GM21528 (cell line): ENCODE measurements around the gene SPSB4.

Source experiments
- ATAC-seq: cut with Tn5 transposase; IDR thresholded peaks from one replicate; pipeline ENCODE4 v1.9.1; 2021; ENCODE audit warnings: mild to moderate bottlenecking, moderate library complexity; ENCODE audit not compliant: unreplicated experiment, low FRiP score

The SPSB4 gene

DNA sequence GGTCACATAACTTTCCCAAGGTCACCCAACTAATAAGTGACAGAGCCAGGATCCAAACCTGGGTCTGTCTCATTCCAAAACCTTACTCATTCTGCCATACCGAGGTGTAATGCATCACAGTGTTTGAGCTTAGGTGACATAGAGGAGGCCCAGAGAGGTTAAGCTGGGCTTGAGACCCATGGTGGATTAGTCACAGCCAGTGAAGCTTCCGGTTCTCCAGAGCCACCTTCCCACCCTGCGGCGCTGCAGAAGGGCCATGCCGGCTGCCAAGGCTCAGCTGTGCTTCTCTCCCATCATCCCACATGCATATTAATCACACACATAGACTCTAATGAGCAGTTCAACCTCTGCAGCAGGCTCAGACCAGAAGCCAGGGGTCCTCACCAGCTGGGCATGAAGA lies 42.2 kb downstream of the SPSB4 start:
- ATAC-seq, result no peak

- no peak for ATAC-seq
These were observed 43.0 kb downstream of the SPSB4 start for GRCh38 chr3:141093971-141094684.

GRCh38 chr3:141094790-141095545 lies 43.8 kb downstream of the SPSB4 start:
- ATAC-seq, result no peak

DNA sequence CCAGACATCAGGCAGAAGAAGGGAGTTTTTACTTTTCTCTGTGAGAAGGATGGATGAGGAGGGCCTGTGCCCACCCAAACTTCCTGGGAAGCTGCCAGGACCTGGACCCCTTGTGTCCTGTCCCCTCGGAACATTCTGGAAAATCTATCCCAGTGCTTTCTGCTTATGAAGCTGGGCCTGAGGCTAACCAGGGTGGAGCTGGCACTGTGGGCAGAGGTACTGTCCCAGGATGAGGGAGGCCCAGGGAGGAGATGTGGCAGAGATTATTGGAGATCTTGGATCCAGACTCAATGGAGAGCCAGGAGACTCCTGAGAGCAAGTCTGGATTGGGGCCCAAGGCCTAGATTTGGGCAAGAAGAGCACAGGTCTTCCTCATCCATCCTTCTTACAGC lies 44.4 kb downstream of the SPSB4 start:
- ATAC-seq, result no peak

GRCh38 chr3:141096164-141096563 lies 45.0 kb downstream of the SPSB4 start:
- no peak for ATAC-seq

DNA sequence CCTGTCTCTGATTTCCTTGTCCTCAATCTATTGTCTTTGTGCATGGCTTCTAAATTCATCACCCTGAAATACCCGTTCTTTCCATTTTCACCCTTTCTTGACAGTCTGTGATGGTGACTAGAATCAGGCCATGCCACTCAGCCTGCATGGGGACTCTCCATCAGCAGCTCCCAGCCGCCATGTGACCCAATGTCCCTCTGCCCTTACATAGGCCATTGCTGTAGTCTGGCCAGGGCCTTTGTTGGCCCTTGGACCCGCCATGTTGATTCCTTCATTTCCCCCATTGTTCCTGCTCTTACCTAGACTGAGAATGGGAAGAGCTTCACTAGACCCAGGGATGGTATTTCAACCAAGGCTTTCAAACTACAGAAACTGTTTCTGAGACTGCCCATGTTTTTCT lies 45.8 kb downstream of the SPSB4 start:
- no peak for ATAC-seq

DNA sequence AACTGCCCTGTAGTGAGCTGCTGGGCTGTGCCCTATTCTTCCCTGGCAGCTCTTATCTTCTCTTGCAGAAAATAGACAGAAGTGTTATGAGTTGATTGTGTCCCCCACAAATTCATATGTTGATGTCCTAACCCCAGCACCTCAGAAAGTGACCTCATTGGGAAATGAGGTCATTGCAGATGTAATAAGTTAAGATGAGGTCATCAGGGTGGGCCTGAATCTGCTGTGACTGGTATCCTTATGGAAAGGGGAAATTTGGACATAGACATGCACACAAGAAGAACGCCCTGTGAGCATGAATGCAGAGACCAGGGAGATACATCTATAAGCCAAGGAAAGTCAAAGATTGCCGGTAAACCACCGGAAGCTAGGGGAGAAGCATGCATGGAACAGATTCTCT lies 49.0 kb downstream of the SPSB4 start:
- no peak for ATAC-seq

DNA sequence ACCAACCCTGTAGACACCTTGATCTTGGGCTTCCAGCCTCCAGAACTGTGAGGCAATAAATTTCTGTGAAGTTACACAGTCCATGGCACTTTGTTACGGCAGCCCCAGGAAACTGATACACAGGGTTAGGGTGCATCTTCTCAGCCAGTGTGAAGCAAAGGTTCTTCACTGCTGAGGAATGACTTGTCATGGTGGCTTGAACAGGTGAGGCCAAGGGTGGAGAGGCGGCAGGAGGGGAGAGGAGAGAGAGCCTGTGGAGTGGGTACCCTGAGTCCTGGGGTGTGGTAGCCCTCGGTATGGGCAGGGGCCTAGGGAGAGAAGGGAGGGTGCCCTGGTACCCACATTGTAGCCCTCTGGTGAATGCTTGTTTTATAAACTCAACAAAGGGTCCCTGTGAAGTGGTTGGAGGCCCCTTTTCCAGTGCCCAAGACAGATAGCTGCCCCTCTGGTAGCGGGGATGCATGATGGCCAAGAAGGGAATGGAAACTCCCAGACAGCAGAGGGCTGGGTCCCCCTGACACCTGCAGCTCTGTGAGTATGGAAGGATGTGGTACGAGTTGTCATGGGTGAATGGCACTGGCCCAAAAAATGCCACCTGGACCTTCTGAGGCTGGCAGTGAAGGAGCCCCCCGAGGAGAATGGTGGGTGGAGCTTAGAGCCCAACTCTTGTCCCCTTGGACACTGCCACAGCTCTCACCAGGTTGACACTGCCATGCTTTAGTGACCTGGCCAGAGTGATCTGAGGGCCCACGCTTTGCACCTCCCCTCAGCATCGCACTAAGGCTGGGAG lies 49.6 kb downstream of the SPSB4 start:
- ATAC-seq, result no peak

GRCh38 chr3:141102372-141102771 lies 51.2 kb downstream of the SPSB4 start:
- ATAC-seq, result no peak

GRCh38 chr3:141103067-141103466 lies 51.9 kb downstream of the SPSB4 start:
- ATAC-seq, result no peak

DNA sequence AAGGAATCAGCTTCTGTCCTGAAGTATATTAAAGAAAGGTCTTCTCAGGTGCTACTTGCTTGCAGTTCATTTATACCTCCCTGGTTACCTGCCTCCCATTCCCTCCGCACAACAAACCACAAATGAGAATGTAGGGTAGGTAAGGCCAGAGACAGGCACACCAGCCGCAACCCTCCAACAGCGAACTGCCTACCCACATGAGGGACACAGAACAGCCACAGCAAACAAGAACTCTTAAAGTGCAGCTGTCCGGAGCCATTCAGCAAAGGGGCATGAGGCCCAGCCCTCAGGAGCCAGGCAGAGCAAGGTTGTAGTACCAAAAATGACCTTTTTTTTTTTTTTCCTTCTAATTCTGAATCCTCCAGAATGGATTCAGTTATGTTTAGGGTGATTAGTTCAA lies 52.4 kb downstream of the SPSB4 start:
- ATAC-seq, result no peak

GRCh38 chr3:141104151-141104821 lies 53.1 kb downstream of the SPSB4 start:
- no peak for ATAC-seq

DNA sequence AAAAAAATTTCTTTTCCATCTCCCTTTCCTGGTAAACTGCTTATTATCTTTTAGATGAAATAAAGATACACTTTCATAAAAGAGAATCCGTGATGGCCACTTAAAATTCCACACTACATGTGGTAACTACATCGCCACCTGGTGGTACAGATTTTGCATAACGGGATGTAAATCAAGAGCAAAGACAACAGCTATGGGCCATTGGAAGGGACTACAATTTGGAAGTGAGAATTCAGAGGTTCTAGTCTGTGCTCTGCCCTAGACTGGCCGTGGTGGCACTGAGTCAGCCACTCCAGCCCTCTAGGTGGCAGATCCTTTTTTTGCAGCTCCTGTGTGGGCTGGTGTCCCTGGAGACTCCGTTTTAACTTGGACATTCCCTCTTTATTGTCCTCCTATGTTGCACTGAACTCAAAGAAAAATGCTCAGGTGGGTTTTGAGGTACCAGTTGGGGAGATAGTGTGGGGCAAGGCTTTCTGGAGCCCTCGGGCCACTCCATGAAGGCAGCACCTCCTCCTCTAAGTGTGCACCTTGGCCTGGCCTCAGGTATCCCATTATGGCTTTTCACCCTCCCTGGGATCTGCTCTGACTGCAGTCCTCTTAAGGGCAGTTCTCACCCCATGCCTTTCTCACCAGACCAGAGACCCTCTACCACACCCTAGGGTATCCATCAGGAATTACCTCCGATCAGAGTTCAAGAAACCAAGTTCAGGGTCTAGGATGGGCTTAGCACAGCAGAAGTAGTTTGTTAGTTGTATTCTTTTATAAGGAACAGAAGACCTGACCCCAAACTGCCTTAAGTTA lies 54.9 kb downstream of the SPSB4 start:
- no peak for ATAC-seq

DNA sequence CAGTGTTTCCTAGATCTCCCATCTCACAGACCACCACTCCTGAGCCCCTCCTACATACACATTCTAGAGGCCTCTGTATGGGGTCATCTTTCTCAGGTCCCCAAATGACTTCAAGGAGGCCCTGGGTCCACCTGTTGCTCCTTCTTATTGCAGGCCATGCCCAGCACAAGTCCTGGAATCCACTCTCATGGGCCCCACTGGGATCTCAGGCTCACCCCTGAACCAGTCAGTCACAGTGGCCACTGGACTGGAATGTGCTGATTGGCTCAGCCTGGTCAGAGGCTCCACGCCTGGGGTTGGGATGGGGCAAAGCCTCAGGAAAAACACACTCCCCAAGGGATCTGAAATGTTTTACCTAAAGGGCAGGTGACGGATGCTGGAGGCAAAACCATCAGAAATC lies 55.7 kb downstream of the SPSB4 start:
- no peak for ATAC-seq

- no peak for ATAC-seq
These were observed 56.9 kb downstream of the SPSB4 start for GRCh38 chr3:141108039-141108438.

- ATAC-seq, result no peak
These were observed 58.6 kb downstream of the SPSB4 start for GRCh38 chr3:141109751-141110150.

- ATAC-seq, result no peak
These were observed 59.2 kb downstream of the SPSB4 start for GRCh38 chr3:141110322-141110721.

- ATAC-seq, result no peak
These were observed 60.4 kb downstream of the SPSB4 start for GRCh38 chr3:141111364-141112155.

GRCh38 chr3:141112686-141113297 lies 61.6 kb downstream of the SPSB4 start:
- ATAC-seq, result no peak
